NOMO-1 treated with dmso at 0.1 percent for 144 hours (cell line): ENCODE data around the gene CERS2.
"Not testable (repeated sequence)": the region's sequence is repeated elsewhere in the genome, so short reads cannot be mapped to it uniquely, and the experiment has no call there.

Experiments used
- DNase-seq: peaks from one replicate; lab custom pipeline; 2025; ENCODE audit not compliant: unreplicated experiment; lab: John Stamatoyannopoulos, UW

CERS2 gene

DNA sequence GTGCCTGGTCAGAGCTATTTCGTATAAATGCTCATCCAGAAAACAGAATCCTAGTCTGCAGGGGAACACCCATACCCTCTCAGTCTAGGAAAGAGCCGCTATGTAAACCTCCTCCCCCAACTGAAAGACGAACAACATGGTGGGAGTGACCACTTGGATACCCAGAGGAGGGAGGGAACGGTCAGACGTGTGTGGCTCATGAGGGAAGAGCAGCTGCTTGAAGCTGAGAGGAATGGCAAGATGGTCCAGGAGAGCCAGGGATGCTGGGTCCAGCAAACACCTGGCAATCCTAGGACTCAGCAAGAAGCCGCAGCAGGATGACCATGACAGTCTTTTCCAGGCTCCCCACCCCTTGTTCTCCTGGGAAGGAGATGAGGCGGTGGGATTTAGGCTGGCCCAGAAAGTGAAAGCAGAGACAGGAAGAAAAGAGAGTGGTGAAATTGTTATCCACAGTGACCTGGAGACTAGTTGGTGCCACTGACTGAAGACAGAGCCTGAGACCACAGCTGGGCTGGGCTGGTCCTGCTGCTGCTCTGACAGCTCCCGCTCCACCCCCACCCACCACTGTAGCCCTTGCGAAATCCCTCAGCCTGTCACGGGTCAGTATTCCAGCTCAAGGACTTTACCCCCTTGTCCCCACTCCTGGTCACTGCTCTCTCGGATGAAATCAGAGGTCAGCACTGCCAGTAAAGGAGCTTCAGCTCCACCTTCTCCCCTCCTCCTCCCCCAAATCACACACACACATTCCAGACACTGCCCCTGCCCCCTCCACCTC lies 3.6 kb downstream of the CERS2 start:
- no peak for DNase-seq

DNA sequence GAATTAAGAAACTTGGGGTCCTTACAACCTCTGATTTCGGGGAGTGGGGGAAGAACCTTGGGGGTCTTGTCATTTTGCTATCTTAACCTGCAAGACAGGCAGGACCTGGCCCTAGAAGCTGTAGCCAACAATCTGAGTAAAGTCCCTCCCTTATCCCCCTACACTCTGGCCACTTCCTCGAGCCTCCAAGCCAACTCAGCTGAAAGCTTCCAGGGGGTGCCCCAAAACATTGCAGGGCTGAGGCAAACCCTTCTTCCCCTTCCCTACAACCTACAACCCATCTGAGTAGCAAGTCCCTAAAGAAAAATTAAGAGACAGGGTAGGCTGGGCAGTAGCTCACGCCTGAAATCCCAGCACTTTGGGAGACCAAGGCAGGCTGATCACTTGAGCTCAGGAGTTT lies 5.0 kb downstream of the CERS2 start:
- no peak for DNase-seq

DNA sequence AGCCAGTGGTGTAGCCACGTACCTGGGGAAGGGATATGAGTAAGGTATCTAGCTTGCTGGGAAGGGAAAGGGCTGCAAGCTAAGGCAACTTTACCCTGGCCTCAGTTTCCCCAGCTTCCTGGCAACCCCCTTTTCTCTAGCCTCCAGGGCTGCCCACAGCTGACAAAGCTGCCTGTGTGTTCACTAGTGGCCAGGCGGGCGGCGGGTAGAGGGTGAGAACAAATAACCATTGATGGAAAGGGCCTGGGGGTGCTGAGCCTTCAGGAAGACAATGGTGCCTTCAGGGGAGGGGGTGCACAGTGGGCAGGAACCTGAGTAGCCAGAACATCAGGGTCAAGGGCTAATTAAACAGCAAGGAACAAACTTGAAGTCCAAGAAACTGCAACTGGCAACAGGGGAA lies 6.1 kb downstream of the CERS2 start:
- DNase-seq = no peak

DNA sequence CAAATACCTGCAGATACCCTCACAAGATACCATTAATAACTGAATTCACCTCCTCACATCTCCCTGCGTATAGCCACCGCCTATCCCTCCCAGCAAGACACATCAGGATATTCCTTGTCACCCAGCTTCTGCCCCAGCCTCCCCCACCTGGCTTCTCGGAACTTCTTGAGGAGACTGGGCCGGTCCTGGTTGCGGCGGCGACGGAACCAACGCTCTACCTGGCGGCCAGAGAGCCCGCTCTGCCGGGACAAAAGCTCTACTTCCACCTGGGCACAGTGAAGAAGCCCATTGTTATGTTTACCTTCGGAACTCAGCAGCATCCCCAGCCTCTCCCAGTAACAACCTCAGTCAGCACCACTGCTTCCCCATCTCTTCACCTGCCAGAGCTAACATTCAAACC lies 6.7 kb downstream of the CERS2 start:
- no peak for DNase-seq

DNA sequence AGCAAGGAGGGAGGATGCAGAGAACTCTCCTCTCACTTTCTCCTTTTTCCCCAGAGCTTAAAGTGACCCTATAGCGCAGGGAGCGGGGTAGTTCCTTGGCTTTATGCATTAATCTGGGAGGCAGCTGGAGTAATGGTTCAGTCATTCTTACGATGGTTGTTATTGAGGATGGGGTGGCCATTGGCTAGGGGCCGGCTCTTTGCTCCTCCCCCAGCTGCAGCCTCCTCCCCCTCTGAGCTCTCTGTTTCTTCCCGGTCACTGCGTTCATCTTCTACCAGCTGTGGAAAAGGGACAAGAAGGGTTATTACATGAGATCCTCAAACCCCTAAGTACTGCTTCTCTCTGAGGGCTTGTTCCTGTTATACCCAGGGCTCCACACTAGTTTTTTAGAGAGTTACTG lies 8.6 kb downstream of the CERS2 start:
- DNase-seq = no peak

DNA sequence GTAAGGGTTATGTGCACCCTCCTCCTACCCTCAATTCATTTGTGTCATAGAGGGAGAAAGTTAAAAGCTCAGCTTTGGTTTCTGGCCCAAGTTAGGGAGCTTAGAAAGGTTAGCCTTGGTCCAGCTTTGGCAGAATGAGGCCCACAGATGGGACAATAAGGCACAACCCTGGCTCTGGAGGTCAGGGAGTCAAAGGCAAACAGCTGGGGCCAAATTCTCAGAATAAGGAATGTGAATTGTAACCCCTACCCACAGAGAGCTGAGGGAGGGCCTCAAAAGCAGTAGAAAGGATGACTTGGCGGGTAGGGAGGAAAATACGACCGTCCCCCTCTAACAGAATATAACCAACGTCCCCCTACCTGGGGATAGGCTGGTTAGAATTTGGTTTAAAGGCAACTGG lies 9.0 kb downstream of the CERS2 start:
- no peak for DNase-seq

DNA sequence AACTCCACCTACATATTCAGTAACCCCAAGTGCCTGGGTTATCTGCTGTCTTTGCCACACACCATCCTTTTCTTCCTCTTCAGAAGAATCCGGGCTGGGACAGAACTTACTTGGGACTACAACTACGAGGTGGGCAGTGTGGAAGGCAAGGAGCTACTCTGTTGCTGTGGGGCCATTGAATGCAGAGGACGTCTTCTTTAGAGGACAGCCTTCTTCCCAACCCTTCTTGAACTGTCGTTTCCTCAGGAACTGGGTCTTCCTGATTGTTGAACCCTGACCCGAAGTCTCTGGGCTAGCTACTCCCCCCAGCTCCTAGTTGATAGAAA lies 10.5 kb downstream of the CERS2 start:
- DNase-seq = no peak

DNA sequence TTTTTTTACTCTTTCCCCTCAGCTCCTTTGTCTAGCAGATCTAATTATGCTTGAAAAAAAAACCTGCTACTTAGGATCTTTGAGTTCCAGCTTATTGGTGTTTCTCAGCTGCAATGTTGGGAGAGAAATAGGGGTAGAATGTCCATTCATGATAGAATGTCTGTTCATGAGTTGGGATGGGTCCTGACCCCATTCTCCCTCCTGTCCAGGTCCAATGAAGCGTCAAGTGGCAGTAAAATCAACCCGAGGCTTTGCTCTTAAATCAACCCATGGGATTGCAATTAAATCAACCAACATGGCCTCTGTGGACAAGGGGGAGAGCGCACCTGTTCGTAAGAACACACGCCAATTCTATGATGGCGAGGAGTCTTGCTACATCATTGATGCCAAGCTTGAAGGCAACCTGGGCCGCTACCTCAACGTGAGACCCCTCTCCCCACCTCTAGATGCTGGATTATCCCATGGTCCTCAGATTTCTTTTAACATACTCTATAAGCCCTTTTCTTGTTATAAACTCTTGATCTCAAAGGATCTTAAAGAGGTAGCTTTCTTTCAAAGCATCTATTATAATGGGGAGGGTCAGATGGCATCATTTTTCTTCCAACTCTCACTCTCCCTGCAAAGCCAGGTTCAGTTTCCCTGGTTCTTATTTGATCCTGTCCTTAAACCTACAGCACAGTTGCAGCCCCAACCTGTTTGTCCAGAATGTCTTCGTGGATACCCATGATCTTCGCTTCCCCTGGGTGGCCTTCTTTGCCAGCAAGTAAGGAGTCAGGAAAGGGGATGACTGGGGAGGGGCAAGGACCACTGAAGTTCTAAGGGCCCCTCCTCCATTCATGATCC lies 11.1 kb downstream of the CERS2 start:
- no peak for DNase-seq

DNA sequence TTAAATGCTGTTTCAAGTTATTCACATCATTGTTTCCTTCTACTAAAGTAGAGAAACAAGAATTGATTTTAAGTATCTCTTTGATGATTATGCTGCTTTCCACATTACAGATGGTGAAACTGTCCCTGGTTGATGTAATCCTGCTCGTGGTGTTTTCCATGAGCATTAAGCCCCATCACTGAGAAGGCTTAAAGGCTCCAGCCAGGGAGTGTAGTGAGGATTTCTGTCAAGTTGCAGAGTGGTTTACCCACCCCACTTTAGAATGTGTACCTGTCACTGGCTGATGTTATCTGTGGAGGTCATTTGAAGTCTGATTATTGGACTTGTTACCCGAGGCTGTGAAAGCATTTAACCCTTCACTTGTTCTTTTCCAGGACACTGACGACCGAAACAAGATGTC lies 12.9 kb downstream of the CERS2 start:
- no peak for DNase-seq

DNA sequence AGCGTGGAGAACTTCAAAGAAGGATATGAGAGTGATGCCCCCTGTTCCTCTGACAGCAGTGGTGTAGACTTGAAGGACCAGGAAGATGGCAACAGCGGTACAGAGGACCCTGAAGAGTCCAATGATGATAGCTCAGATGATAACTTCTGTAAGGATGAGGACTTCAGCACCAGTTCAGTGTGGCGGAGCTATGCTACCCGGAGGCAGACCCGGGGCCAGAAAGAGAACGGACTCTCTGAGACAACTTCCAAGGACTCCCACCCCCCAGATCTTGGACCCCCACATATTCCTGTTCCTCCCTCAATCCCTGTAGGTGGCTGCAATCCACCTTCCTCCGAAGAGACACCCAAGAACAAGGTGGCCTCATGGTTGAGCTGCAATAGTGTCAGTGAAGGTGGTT lies 14.0 kb downstream of the CERS2 start:
- DNase-seq = no peak

DNA sequence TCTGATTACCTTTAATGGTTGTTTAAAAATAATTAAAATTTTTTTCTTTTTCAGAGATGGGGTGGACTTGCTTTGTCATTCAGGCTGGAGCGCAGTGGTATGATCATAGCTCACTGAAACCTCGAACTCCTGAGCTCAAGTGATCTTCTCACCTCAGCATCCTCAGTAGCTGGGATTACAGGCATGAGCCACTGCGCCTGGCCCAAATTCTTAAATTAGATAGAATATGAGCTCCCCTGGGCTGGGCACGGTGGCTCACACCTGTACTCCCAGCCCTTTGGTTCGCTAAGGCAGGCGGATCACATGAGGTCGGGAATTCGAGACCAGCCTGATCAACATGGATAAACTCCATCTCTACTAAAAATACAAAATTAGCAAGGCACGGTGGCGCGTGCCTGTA lies 17.0 kb downstream of the CERS2 start:
- DNase-seq = no peak

DNA sequence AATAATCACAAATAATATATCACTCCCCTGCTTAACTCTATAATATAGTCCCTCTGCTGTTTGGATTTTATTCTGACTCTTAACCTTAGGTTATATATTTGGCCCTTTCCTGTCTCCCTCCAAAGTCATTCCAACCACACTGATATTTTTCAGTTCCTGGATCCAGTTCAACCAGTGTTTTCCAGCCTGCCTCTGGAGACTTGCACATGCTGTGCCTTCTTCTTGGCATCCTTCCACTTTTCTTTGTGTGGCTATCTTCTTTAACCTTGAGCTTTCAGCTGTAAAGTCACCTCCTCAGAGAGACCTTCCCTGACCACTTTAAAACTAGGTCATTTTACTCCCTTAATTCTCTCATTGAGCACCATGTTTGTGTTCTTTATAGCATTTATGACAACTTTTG lies 19.4 kb downstream of the CERS2 start:
- DNase-seq = no peak

DNA sequence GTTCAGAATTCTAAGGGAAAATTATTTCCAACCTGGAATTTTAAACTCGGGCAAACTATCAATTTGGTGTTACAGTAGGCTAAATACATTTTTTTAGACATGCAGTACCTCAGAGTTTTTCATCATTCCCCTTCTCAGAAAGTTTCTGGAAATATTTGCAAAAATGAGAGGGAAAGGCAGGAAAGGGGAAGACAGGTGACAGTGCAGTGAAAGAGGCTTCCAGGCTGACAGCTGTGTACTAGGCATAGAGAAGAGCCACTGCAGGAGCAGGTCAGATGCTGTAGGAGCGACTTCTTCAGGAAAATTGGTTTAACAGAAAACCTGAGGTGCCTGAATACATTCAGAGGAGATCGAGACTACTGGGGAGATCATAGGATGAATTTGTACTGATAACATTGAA lies 19.9 kb downstream of the CERS2 start:
- DNase-seq = no peak

DNA sequence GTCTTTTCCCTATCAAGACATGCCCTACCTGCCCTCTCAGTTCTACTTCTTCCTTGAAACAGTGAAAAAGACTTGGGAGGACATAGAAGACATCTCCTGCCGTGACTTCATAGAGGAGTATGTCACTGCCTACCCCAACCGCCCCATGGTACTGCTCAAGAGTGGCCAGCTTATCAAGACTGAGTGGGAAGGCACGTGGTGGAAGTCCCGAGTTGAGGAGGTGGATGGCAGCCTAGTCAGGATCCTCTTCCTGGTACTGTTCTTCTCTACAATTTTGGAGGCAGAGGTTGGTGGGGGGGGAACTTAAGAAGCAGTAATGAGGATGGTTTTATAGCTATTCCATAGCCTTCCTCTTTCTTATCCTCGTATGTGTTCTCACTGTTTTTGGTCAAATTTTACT lies 29.8 kb downstream of the CERS2 start:
- DNase-seq = no peak

DNA sequence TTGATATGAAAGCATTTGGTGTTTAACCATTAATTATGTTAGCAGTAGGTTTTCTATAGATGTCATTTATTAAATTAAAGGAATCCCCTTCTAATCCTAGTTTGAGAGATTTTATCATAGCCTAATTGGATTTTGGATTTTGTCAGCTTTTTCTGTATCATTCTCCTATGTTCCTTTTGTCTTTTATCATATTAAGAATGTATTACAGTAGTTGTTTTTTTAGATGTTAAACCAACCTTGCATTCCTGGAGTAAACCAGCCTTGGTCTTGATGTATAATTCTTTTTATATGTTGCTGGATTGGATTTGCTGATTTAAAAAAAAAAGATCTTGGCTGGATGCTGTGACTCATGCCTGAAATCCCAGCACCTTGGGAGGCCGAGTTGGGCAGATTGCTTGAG lies 42.9 kb downstream of the CERS2 start:
- no peak for DNase-seq

DNA sequence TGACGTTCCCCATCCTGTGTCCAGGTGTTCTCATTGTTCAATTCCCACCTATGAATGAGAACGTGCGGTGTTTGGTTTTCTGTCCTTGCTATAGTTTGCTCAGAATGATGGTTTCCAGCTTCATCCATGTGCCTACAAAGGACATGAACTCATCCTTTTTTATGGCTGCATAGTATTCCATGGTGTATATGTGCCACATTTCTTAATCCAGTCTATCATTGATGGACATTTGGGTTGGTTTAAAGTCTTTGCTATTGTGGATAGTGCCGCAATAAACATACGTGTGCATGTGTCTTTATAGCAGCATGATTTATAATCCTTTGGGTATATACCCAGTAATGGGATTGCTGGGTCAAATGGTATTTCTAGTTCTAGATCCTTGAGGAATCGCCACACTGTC lies 45.9 kb downstream of the CERS2 start:
- DNase-seq = not testable (repeated sequence)

DNA sequence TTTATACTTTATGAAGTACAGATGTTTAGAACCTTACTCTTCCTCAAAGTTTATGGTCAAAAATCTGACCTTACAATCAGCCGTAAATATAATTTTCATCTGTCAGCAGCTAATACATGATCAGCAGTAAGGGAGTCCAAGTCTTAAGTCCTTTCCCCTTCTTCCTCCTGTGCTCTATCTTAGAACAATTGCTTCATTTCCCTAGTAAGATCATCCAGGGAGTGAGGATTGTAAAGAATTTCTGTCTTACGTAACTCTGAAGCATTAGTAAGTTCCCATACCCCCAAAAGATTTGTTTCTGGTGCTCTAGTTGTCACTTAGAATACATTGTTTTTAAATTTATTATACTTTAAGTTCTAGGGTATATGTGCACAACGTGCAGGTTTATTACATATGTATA lies 46.3 kb downstream of the CERS2 start:
- no peak for DNase-seq

DNA sequence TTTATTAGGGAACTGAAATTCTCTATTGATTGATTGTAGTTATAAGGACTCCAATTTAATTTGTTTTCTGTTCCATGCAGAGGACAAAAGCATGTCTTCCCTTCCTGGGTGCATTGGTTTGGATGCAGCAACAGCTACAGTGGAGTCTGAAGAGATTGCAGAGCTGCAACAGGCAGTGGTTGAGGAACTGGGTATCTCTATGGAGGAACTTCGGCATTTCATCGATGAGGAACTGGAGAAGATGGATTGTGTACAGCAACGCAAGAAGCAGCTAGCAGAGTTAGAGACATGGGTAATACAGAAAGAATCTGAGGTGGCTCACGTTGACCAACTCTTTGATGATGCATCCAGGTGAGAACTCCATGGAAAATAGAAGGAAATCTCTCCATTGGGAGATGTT lies 47.0 kb downstream of the CERS2 start:
- DNase-seq = no peak

DNA sequence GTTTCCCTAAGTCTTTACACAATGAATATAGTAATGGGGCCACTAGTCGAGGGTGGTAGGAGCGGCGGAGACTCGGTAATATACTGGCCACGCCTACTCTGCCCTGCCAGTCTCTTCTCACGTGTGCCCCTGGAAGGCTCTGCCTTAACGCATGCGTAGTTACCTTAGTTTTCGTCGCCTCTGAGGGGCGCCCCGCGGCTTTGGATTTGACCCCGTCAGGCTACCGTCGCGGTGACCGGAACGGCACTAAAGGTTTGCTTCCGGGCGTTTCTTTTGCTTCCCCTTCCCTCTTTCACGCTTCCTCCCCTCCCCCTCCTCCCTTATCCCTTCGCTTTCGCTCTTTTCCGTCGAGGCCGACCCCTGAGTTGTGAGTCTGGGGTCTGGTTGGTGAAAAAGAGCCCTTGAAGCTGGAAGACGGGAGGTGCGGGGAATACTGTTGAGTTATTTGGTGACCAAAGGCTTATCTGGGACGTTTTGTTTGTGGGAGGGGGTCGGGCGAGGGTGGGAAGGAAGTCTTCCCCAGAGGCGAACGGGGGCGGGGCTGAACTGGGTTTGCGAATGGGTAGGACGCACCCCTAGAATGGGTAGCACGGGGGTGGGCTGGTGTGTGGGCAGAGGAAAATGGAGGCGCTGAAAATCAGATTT lies 48.4 kb downstream of the CERS2 start, which contains the start of gene SETDB1:
SETDB1 (plus strand) TSS at position 267 of the 645 bp plus-strand sequence. CDS start 1,352 bp downstream, outside the sequence.
- DNase-seq = peak; percentile 97

DNA sequence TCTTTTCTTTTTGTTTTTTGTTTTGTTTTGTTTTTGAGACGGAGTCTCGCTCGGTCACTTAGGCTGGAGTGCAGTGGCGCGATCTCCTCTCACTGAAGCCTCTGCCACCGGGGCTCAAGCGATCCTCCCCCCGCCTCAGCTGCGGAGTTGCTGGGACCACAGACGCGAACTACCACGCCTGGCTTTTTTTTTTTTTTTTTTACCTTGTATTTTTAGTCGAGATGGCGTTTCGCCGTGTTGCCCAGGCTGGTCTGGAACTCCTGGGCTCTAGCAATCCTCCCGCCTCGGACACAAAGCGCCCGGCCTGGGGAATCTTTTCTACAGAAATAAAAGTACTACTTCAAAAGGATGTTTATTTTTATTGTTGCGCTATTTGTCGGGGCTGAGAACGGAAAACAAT lies 49.6 kb downstream of the CERS2 start:
- no peak for DNase-seq

DNA sequence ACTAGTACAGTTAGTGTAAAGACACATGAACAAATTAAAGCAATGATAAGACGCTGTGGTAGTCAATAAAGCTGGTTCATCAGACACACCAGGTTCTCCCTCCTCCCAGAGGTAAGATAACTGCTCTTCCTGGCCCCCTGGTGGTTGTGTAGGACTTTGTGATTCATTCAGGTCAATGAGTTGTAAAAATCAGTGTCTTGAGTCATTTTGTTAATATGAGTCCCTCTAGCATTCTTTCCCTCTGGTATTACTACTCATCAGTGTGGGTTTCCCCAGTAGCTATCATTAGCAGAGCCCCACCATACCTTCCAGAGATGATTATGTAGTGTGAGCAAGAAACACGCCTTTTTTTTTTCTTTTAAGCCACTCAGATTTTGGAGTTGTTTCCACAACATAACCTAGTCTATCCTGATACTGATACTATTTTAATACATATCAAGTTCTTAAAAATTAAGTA lies 52.1 kb downstream of the CERS2 start:
- DNase-seq = peak; percentile 24

DNA sequence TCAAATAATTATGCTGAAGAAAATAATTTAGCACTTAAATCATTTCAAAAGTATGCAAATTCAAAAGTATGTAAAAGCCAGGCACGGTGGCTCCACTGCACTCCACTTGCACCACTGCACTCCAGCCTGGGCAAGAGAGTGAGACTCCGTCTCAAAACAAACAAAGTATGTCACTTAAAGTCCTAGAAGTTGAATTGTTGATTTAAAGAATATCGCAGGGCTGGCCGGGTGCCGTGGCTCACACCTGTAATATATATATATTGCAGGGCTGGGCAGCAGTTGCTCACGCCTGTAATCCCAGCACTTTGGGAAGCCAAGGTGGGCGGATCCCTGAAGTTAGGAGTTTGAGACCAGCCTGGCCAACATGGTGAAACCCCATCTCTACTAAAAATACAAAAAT lies 57.2 kb downstream of the CERS2 start:
- no peak for DNase-seq
